GM23338 (cell line): ENCODE results near the gene RASAL3. TPM values are rescaled to one million over a fixed set of nuclear protein-coding genes. Genes with fewer than 3 reads are reported as not detected.

Source experiments
- ATAC-seq: fragments of 200-7000 bp; cut with Tn5 transposase; 3 replicates; pipeline ENCODE4 v1.9.1; 2020
- DNase-seq: peaks from one replicate; pipeline ENCODE4 v3.0.0-alpha.2; 2015; ENCODE audit warnings: low spot score
- H2AFZ ChIP-seq: fragments of 200-600 bp; sonication (generic); 2 replicates; pipeline ENCODE4 v1.8.0; 2016; ENCODE audit warnings: antibody characterized with exemption, mild to moderate bottlenecking, moderate library complexity
- H3F3A ChIP-seq: fragments of 200-600 bp; sonication (generic); replicated peaks from 2 replicates; pipeline ENCODE4 v1.8.0; 2017; ENCODE audit warnings: antibody characterized with exemption, mixed run types, low read depth
- H3K27ac ChIP-seq: fragments of 200-600 bp; sonication (generic); 2 replicates; pipeline ENCODE4 v1.6.1; 2016; ENCODE audit warnings: low read depth
- H3K27me3 ChIP-seq: fragments of 200-600 bp; sonication (generic); 2 replicates; pipeline ENCODE4 v1.8.0; 2016; ENCODE audit warnings: mild to moderate bottlenecking, mixed run types, moderate library complexity; ENCODE audit not compliant: insufficient read depth
- H3K36me3 ChIP-seq: fragments of 200-600 bp; sonication (generic); 2 replicates; pipeline ENCODE4 v1.8.0; 2016; ENCODE audit warnings: mild to moderate bottlenecking; ENCODE audit not compliant: insufficient read depth
- H3K4me1 ChIP-seq: fragments of 200-600 bp; sonication (generic); 2 replicates; pipeline ENCODE4 v1.8.0; 2016; ENCODE audit warnings: mild to moderate bottlenecking, moderate library complexity; ENCODE audit not compliant: insufficient read depth
- H3K4me2 ChIP-seq: fragments of 200-600 bp; sonication (generic); 2 replicates; pipeline ENCODE4 v1.7.1; 2017; ENCODE audit warnings: mixed run types
- H3K4me3 ChIP-seq: fragments of 200-600 bp; sonication (generic); 2 replicates; pipeline ENCODE4 v1.6.1; 2016; ENCODE audit warnings: mixed run types
- H3K79me2 ChIP-seq: fragments of 200-600 bp; sonication (generic); replicated peaks from 2 replicates; pipeline ENCODE4 v1.8.0; 2017; ENCODE audit warnings: mild to moderate bottlenecking; ENCODE audit not compliant: insufficient read depth
- H3K9me2 ChIP-seq: fragments of 200-600 bp; sonication (generic); 2 replicates; pipeline ENCODE4 v1.8.0; 2017; ENCODE audit not compliant: insufficient read depth
- H4K20me1 ChIP-seq: fragments of 200-600 bp; sonication (generic); replicated peaks from 2 replicates; pipeline ENCODE4 v1.8.0; 2017; ENCODE audit warnings: mild to moderate bottlenecking; ENCODE audit not compliant: insufficient read depth
- H3K27ac Mint-ChIP-seq: 2 replicates; pipeline ENCODE4 v1.8.0; 2020; ENCODE audit warnings: inconsistent platforms, mild to moderate bottlenecking, moderate library complexity, mixed read lengths
- H3K27me3 Mint-ChIP-seq: 3 replicates; pipeline ENCODE4 v1.8.0; 2022; ENCODE audit warnings: low read depth, mild to moderate bottlenecking, moderate library complexity, mixed read lengths, inconsistent platforms; ENCODE audit not compliant: insufficient read depth, poor library complexity
- H3K36me3 Mint-ChIP-seq: 3 replicates; pipeline ENCODE4 v1.8.0; 2021; ENCODE audit warnings: low read depth, mild to moderate bottlenecking, inconsistent platforms, moderate library complexity, mixed read lengths
- H3K4me1 Mint-ChIP-seq: 3 replicates; pipeline ENCODE4 v1.8.0; 2020; ENCODE audit warnings: mild to moderate bottlenecking, inconsistent platforms, mixed read lengths
- H3K4me3 Mint-ChIP-seq: 3 replicates; pipeline ENCODE4 v1.8.0; 2021; ENCODE audit warnings: moderate library complexity, mild to moderate bottlenecking, inconsistent platforms, mixed read lengths
- H3K9me3 Mint-ChIP-seq: 3 replicates; pipeline ENCODE4 v1.8.0; 2020; ENCODE audit warnings: moderate library complexity, mild to moderate bottlenecking, inconsistent platforms, mixed read lengths
- CREB1 ChIP-seq: fragments of 250-450 bp; sonication (Bioruptor Pico); IDR thresholded peaks from 2 replicates; pipeline ENCODE4 v1.5.0; 2020; ENCODE audit warnings: low read depth, mild to moderate bottlenecking, moderate library complexity
- EZH2 ChIP-seq: fragments of 200-600 bp; sonication (generic); IDR thresholded peaks from one replicate; pipeline ENCODE4 v1.8.0; 2017; ENCODE audit warnings: antibody characterized with exemption, mild to moderate bottlenecking, low read depth; ENCODE audit not compliant: unreplicated experiment
- JUNB ChIP-seq: IDR thresholded peaks from one replicate; pipeline ENCODE4 v1.6.1; 2016; ENCODE audit warnings: antibody characterized with exemption; ENCODE audit not compliant: unreplicated experiment
- NANOG ChIP-seq: IDR thresholded peaks from 2 replicates; pipeline ENCODE4 v1.6.1; 2016; ENCODE audit warnings: antibody characterized with exemption, borderline replicate concordance
- POLR2AphosphoS5 ChIP-seq: IDR thresholded peaks from 2 replicates; pipeline ENCODE4 v1.6.1; 2016; ENCODE audit warnings: antibody characterized with exemption, low read depth
- STAT1 ChIP-seq: IDR thresholded peaks from one replicate; pipeline ENCODE4 v1.6.1; 2016; ENCODE audit warnings: antibody characterized with exemption; ENCODE audit not compliant: unreplicated experiment
- polyA plus RNA-seq: library from polyadenylated mRNA; unstranded; fragments of >200 nt; fragmentation: Nextera tagmentation; extraction: Ambion mirVana; gene quantifications from 2 replicates; pipeline ENCODE4 v1.2.1, GENCODE V29; 2016
- total RNA-seq: library from RNA; depleted of rRNA; stranded (reverse); fragments of >200 nt; shearing (Covaris generic); gene quantifications from 2 replicates; pipeline ENCODE4 v1.2.3, GENCODE V29; 2014
- TF ChIP-seq, protein P1 (sequence below), 2 experiments: fragments of 200-600 bp in 1 of 2; sonication (generic) in 1 of 2; conservative IDR thresholded peaks; 2 replicates each; pipeline versions ENCODE4 v1.5.1 to v1.6.1; 2016 to 2017; ENCODE audit warnings: antibody characterized with exemption in 2 of 2, low read depth in 2 of 2, mild to moderate bottlenecking in 2 of 2, moderate library complexity in 1 of 2
- TF ChIP-seq, protein P2 (sequence below): IDR thresholded peaks from 2 replicates; pipeline ENCODE4 v1.6.1; 2016; ENCODE audit warnings: antibody characterized with exemption
- TF ChIP-seq, protein P3 (sequence below): IDR thresholded peaks from one replicate; pipeline ENCODE4 v1.6.1; 2018; ENCODE audit warnings: antibody characterized with exemption; ENCODE audit not compliant: unreplicated experiment
- TF ChIP-seq, protein P4 (sequence below): fragments of 250-450 bp; sonication (Bioruptor Pico); IDR thresholded peaks from 2 replicates; pipeline ENCODE4 v1.5.0; 2020; ENCODE audit warnings: mild to moderate bottlenecking, moderate library complexity

Gene RASAL3
- total and polyA plus RNA-seq, 2 experiments from 2014 or later: 1.8 to 1.9 TPM

DNA sequence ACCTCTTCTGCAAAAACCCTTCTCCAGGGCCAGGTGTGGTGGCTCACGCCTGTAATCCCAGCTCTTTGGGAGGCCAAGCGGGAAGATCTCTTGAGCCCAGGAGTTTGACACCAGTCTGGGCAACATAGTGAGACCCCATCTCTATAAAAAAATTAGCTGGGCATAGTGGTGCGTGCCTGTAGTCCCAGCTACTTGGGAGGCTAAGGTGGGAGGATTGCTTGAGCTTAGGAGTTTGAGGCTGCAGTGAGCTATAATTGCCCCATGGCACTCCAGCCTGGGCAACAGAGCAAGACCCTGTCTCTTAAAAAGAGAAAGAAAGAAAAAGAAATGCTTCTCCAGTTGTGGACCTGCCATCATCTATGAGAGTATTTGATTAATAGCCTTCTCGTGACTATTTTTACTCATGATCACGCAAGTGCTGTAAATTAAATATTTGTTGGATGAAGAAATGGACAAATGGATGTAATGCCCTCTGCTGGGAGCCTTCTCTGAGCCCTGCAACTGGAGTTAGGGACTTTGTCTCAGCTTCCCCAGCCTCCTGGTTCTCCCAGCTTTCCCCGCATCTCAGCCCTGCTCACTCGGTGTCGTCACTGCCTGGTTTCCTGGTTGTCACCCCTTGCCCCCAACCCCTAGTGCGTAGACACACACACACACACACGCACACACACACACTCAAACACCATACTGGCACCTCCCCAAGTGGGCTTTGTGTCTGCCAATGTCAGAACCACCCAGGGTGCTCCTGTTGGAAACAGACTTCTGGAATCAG, 26.8 kb downstream of the RASAL3 start:
- H3K4me2 ChIP-seq: no peak overlapping the region
- DNase-seq (no peak), ATAC-seq (no peak)
- H3K4me3 Mint-ChIP-seq: no peak overlapping the region
- H3K79me2 ChIP-seq: no peaks in the 10 kb centered on the region
- H3F3A ChIP-seq: peaks cover 4% of the 10 kb centered on the region; the same call in 1 of the 2 replicates
- H3K27me3 ChIP-seq: no peaks in the 10 kb centered on the region
- no peaks in the 10 kb centered on the region for H3K36me3 ChIP-seq
- H3K27me3 Mint-ChIP-seq: peaks cover 2% of the 10 kb centered on the region
- TF ChIP-seq STAT1: no peak
- TF ChIP-seq, protein P1, sequence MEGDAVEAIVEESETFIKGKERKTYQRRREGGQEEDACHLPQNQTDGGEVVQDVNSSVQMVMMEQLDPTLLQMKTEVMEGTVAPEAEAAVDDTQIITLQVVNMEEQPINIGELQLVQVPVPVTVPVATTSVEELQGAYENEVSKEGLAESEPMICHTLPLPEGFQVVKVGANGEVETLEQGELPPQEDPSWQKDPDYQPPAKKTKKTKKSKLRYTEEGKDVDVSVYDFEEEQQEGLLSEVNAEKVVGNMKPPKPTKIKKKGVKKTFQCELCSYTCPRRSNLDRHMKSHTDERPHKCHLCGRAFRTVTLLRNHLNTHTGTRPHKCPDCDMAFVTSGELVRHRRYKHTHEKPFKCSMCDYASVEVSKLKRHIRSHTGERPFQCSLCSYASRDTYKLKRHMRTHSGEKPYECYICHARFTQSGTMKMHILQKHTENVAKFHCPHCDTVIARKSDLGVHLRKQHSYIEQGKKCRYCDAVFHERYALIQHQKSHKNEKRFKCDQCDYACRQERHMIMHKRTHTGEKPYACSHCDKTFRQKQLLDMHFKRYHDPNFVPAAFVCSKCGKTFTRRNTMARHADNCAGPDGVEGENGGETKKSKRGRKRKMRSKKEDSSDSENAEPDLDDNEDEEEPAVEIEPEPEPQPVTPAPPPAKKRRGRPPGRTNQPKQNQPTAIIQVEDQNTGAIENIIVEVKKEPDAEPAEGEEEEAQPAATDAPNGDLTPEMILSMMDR (conservative IDR thresholded peaks at IDR 0.05; ENCODE audit: low read depth in 2 of 2): no peak
- TF ChIP-seq, protein P2, sequence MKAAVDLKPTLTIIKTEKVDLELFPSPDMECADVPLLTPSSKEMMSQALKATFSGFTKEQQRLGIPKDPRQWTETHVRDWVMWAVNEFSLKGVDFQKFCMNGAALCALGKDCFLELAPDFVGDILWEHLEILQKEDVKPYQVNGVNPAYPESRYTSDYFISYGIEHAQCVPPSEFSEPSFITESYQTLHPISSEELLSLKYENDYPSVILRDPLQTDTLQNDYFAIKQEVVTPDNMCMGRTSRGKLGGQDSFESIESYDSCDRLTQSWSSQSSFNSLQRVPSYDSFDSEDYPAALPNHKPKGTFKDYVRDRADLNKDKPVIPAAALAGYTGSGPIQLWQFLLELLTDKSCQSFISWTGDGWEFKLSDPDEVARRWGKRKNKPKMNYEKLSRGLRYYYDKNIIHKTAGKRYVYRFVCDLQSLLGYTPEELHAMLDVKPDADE: no peak
- TF ChIP-seq, protein P3, sequence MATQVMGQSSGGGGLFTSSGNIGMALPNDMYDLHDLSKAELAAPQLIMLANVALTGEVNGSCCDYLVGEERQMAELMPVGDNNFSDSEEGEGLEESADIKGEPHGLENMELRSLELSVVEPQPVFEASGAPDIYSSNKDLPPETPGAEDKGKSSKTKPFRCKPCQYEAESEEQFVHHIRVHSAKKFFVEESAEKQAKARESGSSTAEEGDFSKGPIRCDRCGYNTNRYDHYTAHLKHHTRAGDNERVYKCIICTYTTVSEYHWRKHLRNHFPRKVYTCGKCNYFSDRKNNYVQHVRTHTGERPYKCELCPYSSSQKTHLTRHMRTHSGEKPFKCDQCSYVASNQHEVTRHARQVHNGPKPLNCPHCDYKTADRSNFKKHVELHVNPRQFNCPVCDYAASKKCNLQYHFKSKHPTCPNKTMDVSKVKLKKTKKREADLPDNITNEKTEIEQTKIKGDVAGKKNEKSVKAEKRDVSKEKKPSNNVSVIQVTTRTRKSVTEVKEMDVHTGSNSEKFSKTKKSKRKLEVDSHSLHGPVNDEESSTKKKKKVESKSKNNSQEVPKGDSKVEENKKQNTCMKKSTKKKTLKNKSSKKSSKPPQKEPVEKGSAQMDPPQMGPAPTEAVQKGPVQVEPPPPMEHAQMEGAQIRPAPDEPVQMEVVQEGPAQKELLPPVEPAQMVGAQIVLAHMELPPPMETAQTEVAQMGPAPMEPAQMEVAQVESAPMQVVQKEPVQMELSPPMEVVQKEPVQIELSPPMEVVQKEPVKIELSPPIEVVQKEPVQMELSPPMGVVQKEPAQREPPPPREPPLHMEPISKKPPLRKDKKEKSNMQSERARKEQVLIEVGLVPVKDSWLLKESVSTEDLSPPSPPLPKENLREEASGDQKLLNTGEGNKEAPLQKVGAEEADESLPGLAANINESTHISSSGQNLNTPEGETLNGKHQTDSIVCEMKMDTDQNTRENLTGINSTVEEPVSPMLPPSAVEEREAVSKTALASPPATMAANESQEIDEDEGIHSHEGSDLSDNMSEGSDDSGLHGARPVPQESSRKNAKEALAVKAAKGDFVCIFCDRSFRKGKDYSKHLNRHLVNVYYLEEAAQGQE: no peak
- TF ChIP-seq POLR2AphosphoS5: no peak
- TF ChIP-seq EZH2: no peak
- TF ChIP-seq NANOG: no peak
- TF ChIP-seq, protein P4, sequence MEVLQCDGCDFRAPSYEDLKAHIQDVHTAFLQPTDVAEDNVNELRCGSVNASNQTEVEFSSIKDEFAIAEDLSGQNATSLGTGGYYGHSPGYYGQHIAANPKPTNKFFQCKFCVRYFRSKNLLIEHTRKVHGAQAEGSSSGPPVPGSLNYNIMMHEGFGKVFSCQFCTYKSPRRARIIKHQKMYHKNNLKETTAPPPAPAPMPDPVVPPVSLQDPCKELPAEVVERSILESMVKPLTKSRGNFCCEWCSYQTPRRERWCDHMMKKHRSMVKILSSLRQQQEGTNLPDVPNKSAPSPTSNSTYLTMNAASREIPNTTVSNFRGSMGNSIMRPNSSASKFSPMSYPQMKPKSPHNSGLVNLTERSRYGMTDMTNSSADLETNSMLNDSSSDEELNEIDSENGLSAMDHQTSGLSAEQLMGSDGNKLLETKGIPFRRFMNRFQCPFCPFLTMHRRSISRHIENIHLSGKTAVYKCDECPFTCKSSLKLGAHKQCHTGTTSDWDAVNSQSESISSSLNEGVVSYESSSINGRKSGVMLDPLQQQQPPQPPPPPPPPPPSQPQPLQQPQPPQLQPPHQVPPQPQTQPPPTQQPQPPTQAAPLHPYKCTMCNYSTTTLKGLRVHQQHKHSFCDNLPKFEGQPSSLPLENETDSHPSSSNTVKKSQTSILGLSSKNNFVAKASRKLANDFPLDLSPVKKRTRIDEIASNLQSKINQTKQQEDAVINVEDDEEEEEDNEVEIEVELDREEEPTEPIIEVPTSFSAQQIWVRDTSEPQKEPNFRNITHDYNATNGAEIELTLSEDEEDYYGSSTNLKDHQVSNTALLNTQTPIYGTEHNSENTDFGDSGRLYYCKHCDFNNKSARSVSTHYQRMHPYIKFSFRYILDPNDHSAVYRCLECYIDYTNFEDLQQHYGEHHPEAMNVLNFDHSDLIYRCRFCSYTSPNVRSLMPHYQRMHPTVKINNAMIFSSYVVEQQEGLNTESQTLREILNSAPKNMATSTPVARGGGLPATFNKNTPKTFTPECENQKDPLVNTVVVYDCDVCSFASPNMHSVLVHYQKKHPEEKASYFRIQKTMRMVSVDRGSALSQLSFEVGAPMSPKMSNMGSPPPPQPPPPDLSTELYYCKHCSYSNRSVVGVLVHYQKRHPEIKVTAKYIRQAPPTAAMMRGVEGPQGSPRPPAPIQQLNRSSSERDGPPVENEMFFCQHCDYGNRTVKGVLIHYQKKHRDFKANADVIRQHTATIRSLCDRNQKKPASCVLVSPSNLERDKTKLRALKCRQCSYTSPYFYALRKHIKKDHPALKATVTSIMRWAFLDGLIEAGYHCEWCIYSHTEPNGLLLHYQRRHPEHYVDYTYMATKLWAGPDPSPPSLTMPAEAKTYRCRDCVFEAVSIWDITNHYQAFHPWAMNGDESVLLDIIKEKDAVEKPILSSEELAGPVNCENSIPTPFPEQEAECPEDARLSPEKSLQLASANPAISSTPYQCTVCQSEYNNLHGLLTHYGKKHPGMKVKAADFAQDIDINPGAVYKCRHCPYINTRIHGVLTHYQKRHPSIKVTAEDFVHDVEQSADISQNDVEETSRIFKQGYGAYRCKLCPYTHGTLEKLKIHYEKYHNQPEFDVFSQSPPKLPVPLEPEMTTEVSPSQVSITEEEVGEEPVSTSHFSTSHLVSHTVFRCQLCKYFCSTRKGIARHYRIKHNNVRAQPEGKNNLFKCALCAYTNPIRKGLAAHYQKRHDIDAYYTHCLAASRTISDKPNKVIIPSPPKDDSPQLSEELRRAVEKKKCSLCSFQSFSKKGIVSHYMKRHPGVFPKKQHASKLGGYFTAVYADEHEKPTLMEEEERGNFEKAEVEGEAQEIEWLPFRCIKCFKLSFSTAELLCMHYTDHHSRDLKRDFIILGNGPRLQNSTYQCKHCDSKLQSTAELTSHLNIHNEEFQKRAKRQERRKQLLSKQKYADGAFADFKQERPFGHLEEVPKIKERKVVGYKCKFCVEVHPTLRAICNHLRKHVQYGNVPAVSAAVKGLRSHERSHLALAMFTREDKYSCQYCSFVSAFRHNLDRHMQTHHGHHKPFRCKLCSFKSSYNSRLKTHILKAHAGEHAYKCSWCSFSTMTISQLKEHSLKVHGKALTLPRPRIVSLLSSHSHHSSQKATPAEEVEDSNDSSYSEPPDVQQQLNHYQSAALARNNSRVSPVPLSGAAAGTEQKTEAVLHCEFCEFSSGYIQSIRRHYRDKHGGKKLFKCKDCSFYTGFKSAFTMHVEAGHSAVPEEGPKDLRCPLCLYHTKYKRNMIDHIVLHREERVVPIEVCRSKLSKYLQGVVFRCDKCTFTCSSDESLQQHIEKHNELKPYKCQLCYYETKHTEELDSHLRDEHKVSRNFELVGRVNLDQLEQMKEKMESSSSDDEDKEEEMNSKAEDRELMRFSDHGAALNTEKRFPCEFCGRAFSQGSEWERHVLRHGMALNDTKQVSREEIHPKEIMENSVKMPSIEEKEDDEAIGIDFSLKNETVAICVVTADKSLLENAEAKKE (CRISPR knock-in tag): no peak
- no peak for TF ChIP-seq JUNB
- no peak for TF ChIP-seq CREB1 (CRISPR knock-in tag)
- H3K27ac Mint-ChIP-seq: no peak overlapping the region
- H3K36me3 Mint-ChIP-seq: no peaks in the 10 kb centered on the region
- H3K4me1 ChIP-seq: no peaks in the 10 kb centered on the region
- H3K4me3 ChIP-seq: no peak overlapping the region
- H3K9me2 ChIP-seq: no peaks in the 10 kb centered on the region
- H3K9me3 Mint-ChIP-seq: no peaks in the 10 kb centered on the region
- no peak overlapping the region for H2AFZ ChIP-seq
- no peak overlapping the region for H3K27ac ChIP-seq
- H4K20me1 ChIP-seq: no peaks in the 10 kb centered on the region
- peaks cover 5% of the 10 kb centered on the region; the same call in 2 of the 3 replicates for H3K4me1 Mint-ChIP-seq
